Panc1 (cell line): Measurements from ENCODE around the gene LHX3. TPM values are rescaled to one million over a fixed set of nuclear protein-coding genes. Genes with fewer than 3 reads are reported as not detected.

Experiments
- ATAC-seq: fragments of 200-7000 bp; cut with Tn5 transposase; 2 replicates; pipeline ENCODE4 v1.9.1; 2020; ENCODE audit warnings: mild to moderate bottlenecking, moderate library complexity
- BruUV-seq: library from RNA; stranded (reverse); fragments of 400-500 nt; replicated peaks from 2 replicates; lab custom pipeline; 2021; lab: Mats Ljungman, UMichigan
- CTCF ChIA-PET: fragments of 300-600 bp; sonication (Branson Sonifier 250); formaldehyde crosslinking; loops from one replicate; lab custom pipeline; 2022; ENCODE audit warnings: antibody characterized with exemption; lab: Charles Lee
- POLR2A ChIA-PET: fragments of 300-600 bp; sonication (Branson Sonifier 250); formaldehyde crosslinking; loops from one replicate; lab custom pipeline; 2022; ENCODE audit warnings: antibody characterized with exemption; lab: Charles Lee
- DNase-seq: peaks from one replicate; pipeline ENCODE4 v3.0.0-alpha.2; 2010; ENCODE audit warnings: low read depth, low spot score
- H3K27ac ChIP-seq: 2 replicates; pipeline ENCODE4 v1.5.1; 2011; ENCODE audit warnings: mild to moderate bottlenecking, low read length, inconsistent platforms
- H3K27me3 ChIP-seq: fragments of 200-500 bp; sonication (Bioruptor generic); 2 replicates; pipeline ENCODE4 v1.6.0; 2014; ENCODE audit warnings: low read length, inconsistent platforms; ENCODE audit not compliant: control insufficient read depth, insufficient read depth
- H3K36me3 ChIP-seq: fragments of 200-500 bp; sonication (Bioruptor generic); 2 replicates; pipeline ENCODE4 v1.5.1; 2014; ENCODE audit warnings: inconsistent platforms, mild to moderate bottlenecking, low read length, moderate library complexity; ENCODE audit not compliant: control insufficient read depth, insufficient read depth
- H3K4me1 ChIP-seq: 2 replicates; pipeline ENCODE4 v1.5.1; 2011; ENCODE audit warnings: inconsistent platforms, mild to moderate bottlenecking, low read length, moderate library complexity; ENCODE audit not compliant: control insufficient read depth, insufficient read depth
- H3K4me3 ChIP-seq, 2 experiments: 2 replicates each; pipeline ENCODE4 v1.5.1; 2011 to 2012; ENCODE audit warnings: low read depth in 2 of 2, low read length in 2 of 2, mild to moderate bottlenecking in 2 of 2, inconsistent platforms in 1 of 2, moderate library complexity in 1 of 2
- H3K9me3 ChIP-seq: fragments of 200-500 bp; sonication (Bioruptor generic); 2 replicates; pipeline ENCODE4 v1.5.1; 2014; ENCODE audit warnings: low read depth, mild to moderate bottlenecking, inconsistent platforms, low read length, moderate library complexity; ENCODE audit not compliant: control insufficient read depth, insufficient read depth
- POLR2AphosphoS5 ChIP-seq: IDR thresholded peaks from 2 replicates; pipeline ENCODE4 v1.6.1; 2012; ENCODE audit warnings: mild to moderate bottlenecking, low read depth, low read length, moderate library complexity
- REST ChIP-seq, 2 experiments: IDR thresholded peaks; 2 replicates each; pipeline ENCODE4 v1.6.1; 2011 to 2012; ENCODE audit warnings: low read depth in 2 of 2, control low read depth in 1 of 2, low read length in 1 of 2, mild to moderate bottlenecking in 1 of 2, moderate library complexity in 1 of 2; ENCODE audit not compliant: insufficient read depth in 1 of 2
- SIN3A ChIP-seq: IDR thresholded peaks from 2 replicates; pipeline ENCODE4 v1.6.1; 2012; ENCODE audit warnings: low read depth, mild to moderate bottlenecking, low read length, moderate library complexity, borderline replicate concordance; ENCODE audit not compliant: insufficient read depth
- TCF7L2 ChIP-seq: IDR thresholded peaks from 2 replicates; pipeline ENCODE4 v1.6.1; 2011; ENCODE audit warnings: mild to moderate bottlenecking, low read depth, low read length, inconsistent platforms
- in situ Hi-C: cut with HindIII; loops from 2 replicates; pipeline ENCODE4 v1.10.0; 2016; ENCODE audit warnings: low sequenced_read_pairs, low pct_unique_long_range_greater_than_20kb
- intact Hi-C: fragments of 100-400 bp; cut with micrococcal nuclease; formaldehyde crosslinking; loops from one replicate; pipeline ENCODE4 v1.10.0; 2022; ENCODE audit not compliant: unreplicated experiment
- total RNA-seq: library from RNA; stranded (reverse); gene quantifications from one replicate; pipeline ENCODE4 v1.2.1, GENCODE V29; 2021; ENCODE audit not compliant: unreplicated experiment
- TF ChIP-seq, protein P1 (sequence below): fragments of 450-650 bp; IDR thresholded peaks from 2 replicates; pipeline ENCODE4 v1.5.1; 2017; ENCODE audit warnings: mild to moderate bottlenecking

Gene LHX3
- total RNA-seq, 1 experiment from 2014 or later = 0.13 TPM

- Histone ChIP-seq H3K4me3 (no peak overlapping the region; a peak in 1 of 4 replicates), H3K36me3 (no peaks in the 10 kb centered on the region), H3K9me3 (no peaks in the 10 kb centered on the region), H3K27me3 (no peaks in the 10 kb centered on the region), H3K4me1 (peaks cover 10% of the 10 kb centered on the region), H3K27ac (no peak overlapping the region; the same call in 1 of the 2 replicates)
- ChIA-PET POLR2A (no interaction called here), CTCF (no interaction called here)
- intact Hi-C loops (loop anchor here (5.0 kb wide), 1 partner anchor 56 kb away; no protein-coding TSS in a partner anchor), in situ Hi-C loops (no loop called here)
- TF ChIP-seq, protein P1, sequence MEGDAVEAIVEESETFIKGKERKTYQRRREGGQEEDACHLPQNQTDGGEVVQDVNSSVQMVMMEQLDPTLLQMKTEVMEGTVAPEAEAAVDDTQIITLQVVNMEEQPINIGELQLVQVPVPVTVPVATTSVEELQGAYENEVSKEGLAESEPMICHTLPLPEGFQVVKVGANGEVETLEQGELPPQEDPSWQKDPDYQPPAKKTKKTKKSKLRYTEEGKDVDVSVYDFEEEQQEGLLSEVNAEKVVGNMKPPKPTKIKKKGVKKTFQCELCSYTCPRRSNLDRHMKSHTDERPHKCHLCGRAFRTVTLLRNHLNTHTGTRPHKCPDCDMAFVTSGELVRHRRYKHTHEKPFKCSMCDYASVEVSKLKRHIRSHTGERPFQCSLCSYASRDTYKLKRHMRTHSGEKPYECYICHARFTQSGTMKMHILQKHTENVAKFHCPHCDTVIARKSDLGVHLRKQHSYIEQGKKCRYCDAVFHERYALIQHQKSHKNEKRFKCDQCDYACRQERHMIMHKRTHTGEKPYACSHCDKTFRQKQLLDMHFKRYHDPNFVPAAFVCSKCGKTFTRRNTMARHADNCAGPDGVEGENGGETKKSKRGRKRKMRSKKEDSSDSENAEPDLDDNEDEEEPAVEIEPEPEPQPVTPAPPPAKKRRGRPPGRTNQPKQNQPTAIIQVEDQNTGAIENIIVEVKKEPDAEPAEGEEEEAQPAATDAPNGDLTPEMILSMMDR = no peak
- TF ChIP-seq REST (IDR thresholded peaks at IDR 0.05; ENCODE audit: insufficient read depth in 1 of 2, low read depth in 2 of 2, low read length in 1 of 2) (no peak), POLR2AphosphoS5 (no peak), SIN3A (no peak), TCF7L2 (no peak)
- peak; percentile 83 for DNase-seq
- no TSS peak for BruUV-seq
- peak; percentile 76 for ATAC-seq
Measured at GRCh38 chr9:136228107-136228875, 23.4 kb upstream of the LHX3 start.

GRCh38 chr9:136226680-136227407 lies 21.9 kb upstream of the LHX3 start:
- BruUV-seq = no TSS peak

More at GRCh38 chr9:136226680-136227407, 21.9 kb upstream of the LHX3 start:
- ChIA-PET POLR2A (interaction anchor here (0.7 kb wide), 1 partner anchor 454 kb away, joined by 3 read pairs; no protein-coding TSS in a partner anchor), CTCF (no interaction called here)
- ATAC-seq (no peak), DNase-seq (no peak)
- no peaks in the 10 kb centered on the region for H3K9me3 ChIP-seq
- H3K36me3 ChIP-seq = no peaks in the 10 kb centered on the region
- no peak for TF ChIP-seq REST (IDR thresholded peaks at IDR 0.05; ENCODE audit: insufficient read depth in 1 of 2, low read depth in 2 of 2, low read length in 1 of 2)
- no peak overlapping the region for H3K4me3 ChIP-seq
- in situ Hi-C loops = no loop called here
- H3K4me1 ChIP-seq = peaks cover 10% of the 10 kb centered on the region
- H3K27me3 ChIP-seq = no peaks in the 10 kb centered on the region
- no peak overlapping the region for H3K27ac ChIP-seq
- intact Hi-C loops = loop anchor here (5.0 kb wide), 1 partner anchor 55 kb away; no protein-coding TSS in a partner anchor
